NCI-H1048 (cell line): ENCODE measurements around the gene LUC7L.
"Not testable (repeated sequence)": the region's sequence is repeated elsewhere in the genome, so short reads cannot be mapped to it uniquely, and the experiment has no call there.

Source experiments
- DNase-seq: peaks from one replicate; lab custom pipeline; 2025; lab: John Stamatoyannopoulos, UW

The LUC7L gene

GRCh38 chr16:228852-229730, at the start of gene LUC7L:
TSS of gene LUC7L (minus strand) at chr16:229449. CDS start at chr16:229339, 110 bp downstream.
- DNase-seq: peak; percentile 24

- no peak for DNase-seq
These were observed 49.7 kb upstream of the LUC7L start for GRCh38 chr16:278863-279366.

- no peak for DNase-seq
These were observed 47.3 kb upstream of the LUC7L start for GRCh38 chr16:276426-277077.

GRCh38 chr16:275786-276232, 46.6 kb upstream of the LUC7L start, which contains the start of gene RGS11:
TSS of gene RGS11 (minus strand) at chr16:275944. CDS start at chr16:275911, 33 bp downstream.
- DNase-seq: no peak

- DNase-seq: no peak
These were observed 45.9 kb upstream of the LUC7L start for GRCh38 chr16:275041-275641.

GRCh38 chr16:273547-274421, 44.5 kb upstream of the LUC7L start:
- DNase-seq: no peak

- DNase-seq: no peak
These were observed 43.6 kb upstream of the LUC7L start for GRCh38 chr16:272633-273546.

GRCh38 chr16:270381-271255, 41.4 kb upstream of the LUC7L start:
- DNase-seq: no peak

GRCh38 chr16:269061-269796, 40.0 kb upstream of the LUC7L start:
- no peak for DNase-seq

- DNase-seq: no peak
These were observed 39.1 kb upstream of the LUC7L start for GRCh38 chr16:268141-269053.

- DNase-seq: not testable (repeated sequence)
These were observed 38.3 kb upstream of the LUC7L start for GRCh38 chr16:267562-267961.

- no peak for DNase-seq
These were observed 37.3 kb upstream of the LUC7L start for GRCh38 chr16:266258-267164.

GRCh38 chr16:265711-266110, 36.5 kb upstream of the LUC7L start:
- no peak for DNase-seq

GRCh38 chr16:265002-265529, 35.8 kb upstream of the LUC7L start:
- no peak for DNase-seq

GRCh38 chr16:264440-264951, 35.2 kb upstream of the LUC7L start:
- DNase-seq: no peak

GRCh38 chr16:263944-264343, 34.7 kb upstream of the LUC7L start:
- DNase-seq: no peak
